Activated T-helper 17 cell treated with anti-CD3 and anti-CD28 coated beads, Interleukin-2, amount 50 U/mL, for 72 hours (primary cell): ENCODE results near the gene A4GALT. TPM values are rescaled to one million over a fixed set of nuclear protein-coding genes. Genes with fewer than 3 reads are reported as not detected.

ENCODE experiments used
- ATAC-seq: fragments of 150-1000 bp; cut with Tn5 transposase; replicated peaks from 2 replicates; pipeline ENCODE4 v1.10.0; 2021; ENCODE audit warnings: mild to moderate bottlenecking, moderate library complexity
- H3K27ac Mint-ChIP-seq: one replicate; pipeline ENCODE4 v1.8.0; 2022; ENCODE audit warnings: mixed read lengths
- H3K27me3 Mint-ChIP-seq: one replicate; pipeline ENCODE4 v1.8.0; 2022; ENCODE audit warnings: mixed read lengths
- H3K36me3 Mint-ChIP-seq: one replicate; pipeline ENCODE4 v1.8.0; 2022; ENCODE audit warnings: low read depth, mild to moderate bottlenecking, mixed read lengths
- H3K4me1 Mint-ChIP-seq: one replicate; pipeline ENCODE4 v1.8.0; 2022; ENCODE audit warnings: mixed read lengths
- H3K4me3 Mint-ChIP-seq: one replicate; pipeline ENCODE4 v1.8.0; 2022; ENCODE audit warnings: mild to moderate bottlenecking, mixed read lengths
- H3K9me3 Mint-ChIP-seq: one replicate; pipeline ENCODE4 v1.8.0; 2022; ENCODE audit warnings: mixed read lengths
- total RNA-seq, 2 donors: library from RNA; stranded (reverse); gene quantifications; one replicate each; pipeline ENCODE4 v1.2.3, GENCODE V29; 2022

The A4GALT gene
- total RNA-seq, 2 donors from 2014 or later: 0.19 TPM; not detected in 1

- H3K4me3 Mint-ChIP-seq: no peak overlapping the region
Measured at GRCh38 chr22:42700901-42701300, 19.8 kb downstream of the A4GALT start.

GRCh38 chr22:42700355-42700754 lies 20.3 kb downstream of the A4GALT start:
- Mint-ChIP-seq H3K27me3 (peaks cover 4% of the 10 kb centered on the region), H3K4me3 (no peak overlapping the region), H3K27ac (no peak overlapping the region), H3K4me1 (no peaks in the 10 kb centered on the region), H3K36me3 (no peaks in the 10 kb centered on the region), H3K9me3 (no peaks in the 10 kb centered on the region)
- ATAC-seq: no peak

More at GRCh38 chr22:42700901-42701300, 19.8 kb downstream of the A4GALT start:
- Mint-ChIP-seq H3K9me3 (no peaks in the 10 kb centered on the region), H3K27me3 (peaks cover 4% of the 10 kb centered on the region), H3K27ac (no peak overlapping the region), H3K4me1 (no peaks in the 10 kb centered on the region), H3K36me3 (no peaks in the 10 kb centered on the region)
- no peak for ATAC-seq

DNA sequence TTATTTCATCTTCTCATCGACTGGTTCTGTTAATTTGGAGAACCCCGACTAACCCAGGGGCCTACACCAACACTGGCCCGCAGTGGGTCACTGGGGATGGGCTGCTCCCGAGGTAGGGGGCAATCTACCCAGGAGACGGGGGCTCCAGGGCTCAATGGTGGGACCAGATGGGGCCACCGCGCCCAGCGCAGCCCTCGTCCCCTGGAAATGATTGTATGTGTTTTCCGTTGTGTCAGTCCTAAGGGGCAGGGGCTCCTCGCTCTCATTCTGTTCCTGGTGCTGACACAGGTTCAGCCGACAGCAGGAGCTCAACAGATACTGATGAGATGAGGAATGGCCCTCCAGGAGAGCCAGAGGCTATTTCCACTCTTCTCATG lies 20.7 kb downstream of the A4GALT start:
- no peak overlapping the region for H3K27ac Mint-ChIP-seq
- H3K36me3 Mint-ChIP-seq: no peaks in the 10 kb centered on the region
- ATAC-seq: no peak
- H3K9me3 Mint-ChIP-seq: no peaks in the 10 kb centered on the region
- H3K4me1 Mint-ChIP-seq: no peaks in the 10 kb centered on the region
- H3K27me3 Mint-ChIP-seq: peaks cover 4% of the 10 kb centered on the region
- H3K4me3 Mint-ChIP-seq: no peak overlapping the region

DNA sequence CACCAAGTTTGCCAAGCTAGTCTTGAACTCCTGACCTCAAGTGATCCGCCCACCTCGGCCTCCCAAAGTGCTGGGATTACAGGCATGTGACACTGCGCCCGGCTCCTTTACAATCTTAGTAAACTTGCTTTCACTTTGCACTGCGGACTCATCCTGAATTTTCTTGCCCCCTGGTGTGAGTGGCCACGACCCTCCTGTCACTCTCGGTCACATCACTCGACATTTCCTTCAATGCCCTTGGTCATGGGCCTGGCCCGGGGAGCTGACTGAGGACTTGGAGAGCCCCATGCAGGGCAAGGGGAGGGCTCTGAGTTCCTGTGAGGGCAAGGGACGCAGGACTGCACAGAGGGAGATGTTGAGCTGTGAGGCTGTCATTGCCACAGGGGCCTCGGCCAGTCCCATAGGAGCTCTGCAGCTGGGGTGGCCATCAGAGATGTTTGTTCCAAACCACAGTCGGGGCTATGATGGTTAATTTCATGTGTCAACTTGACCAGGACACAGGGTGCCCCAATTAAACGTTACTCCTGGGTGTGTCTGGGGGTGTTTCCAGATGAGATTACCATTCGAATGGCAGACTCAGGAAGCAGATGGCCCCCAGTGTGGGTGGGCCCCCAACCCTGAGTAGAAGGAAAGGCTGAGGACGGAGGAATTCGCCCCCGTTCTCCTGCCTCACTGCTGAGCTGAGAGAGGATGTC lies 21.2 kb downstream of the A4GALT start:
- Mint-ChIP-seq H3K9me3 (no peaks in the 10 kb centered on the region), H3K27me3 (peaks cover 4% of the 10 kb centered on the region), H3K27ac (no peak overlapping the region), H3K4me3 (no peak overlapping the region), H3K36me3 (no peaks in the 10 kb centered on the region), H3K4me1 (no peaks in the 10 kb centered on the region)
- ATAC-seq: no peak

DNA sequence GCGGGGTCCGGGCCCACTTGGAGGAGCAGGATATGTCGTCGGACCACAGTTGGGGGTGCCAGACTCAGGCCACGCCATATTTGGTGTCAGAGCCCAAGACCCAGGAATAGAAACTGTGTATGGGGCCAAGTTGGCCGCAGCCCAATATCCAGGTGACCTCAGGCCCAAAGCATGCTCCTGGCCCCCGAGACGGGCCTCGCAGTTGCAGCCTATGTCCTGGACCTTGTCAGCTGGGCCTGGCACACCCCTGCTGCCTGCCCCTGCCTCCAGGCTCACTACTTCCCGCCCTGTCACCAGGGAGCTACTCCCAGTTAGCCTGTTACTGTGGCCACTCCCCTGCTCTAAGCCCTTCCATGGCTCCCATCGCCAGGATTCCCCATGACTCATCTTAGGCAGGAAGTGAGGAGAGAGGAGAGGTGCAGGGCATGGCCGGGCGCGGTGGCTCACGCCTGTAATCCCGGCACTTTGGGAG lies 23.1 kb downstream of the A4GALT start:
- Mint-ChIP-seq H3K4me3 (no peak overlapping the region), H3K27me3 (peaks cover 4% of the 10 kb centered on the region), H3K27ac (no peak overlapping the region), H3K36me3 (no peaks in the 10 kb centered on the region), H3K4me1 (no peaks in the 10 kb centered on the region), H3K9me3 (no peaks in the 10 kb centered on the region)
- ATAC-seq: no peak

DNA sequence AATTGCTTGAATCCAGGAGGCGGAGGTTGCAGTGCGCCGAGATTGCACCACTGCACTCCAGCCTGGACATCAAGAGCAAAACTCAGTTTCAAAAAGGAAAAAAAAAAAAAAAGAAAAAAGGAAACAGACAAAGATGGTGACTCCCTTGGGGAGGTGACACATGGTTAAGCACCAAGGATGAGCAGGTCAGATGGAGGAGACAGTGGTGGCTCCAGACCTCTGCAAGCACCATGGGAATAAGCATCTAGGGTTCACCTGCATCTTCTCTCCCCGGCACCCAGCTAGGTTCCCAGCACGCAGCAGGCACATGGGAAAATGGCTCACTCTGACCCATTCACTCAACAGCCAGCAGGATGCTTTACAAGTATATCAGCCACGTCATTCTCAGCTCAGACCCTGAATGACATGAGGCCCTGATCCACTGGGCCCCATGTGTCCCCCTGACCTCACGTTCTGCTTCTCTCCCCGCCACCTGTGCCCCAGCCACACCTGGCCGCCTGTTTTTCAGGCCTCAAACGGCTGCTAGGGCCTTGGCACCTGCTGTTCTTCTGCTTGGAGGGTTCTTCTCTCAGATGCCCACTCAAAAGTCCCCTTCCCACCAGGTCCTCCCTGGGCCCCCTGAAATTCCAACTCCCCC lies 24.2 kb downstream of the A4GALT start:
- no peaks in the 10 kb centered on the region for H3K27me3 Mint-ChIP-seq
- no peaks in the 10 kb centered on the region for H3K9me3 Mint-ChIP-seq
- H3K27ac Mint-ChIP-seq: no peak overlapping the region
- ATAC-seq: no peak
- no peaks in the 10 kb centered on the region for H3K4me1 Mint-ChIP-seq
- no peaks in the 10 kb centered on the region for H3K36me3 Mint-ChIP-seq
- no peak overlapping the region for H3K4me3 Mint-ChIP-seq

GRCh38 chr22:42695294-42695693 lies 25.4 kb downstream of the A4GALT start:
- Mint-ChIP-seq H3K36me3 (no peaks in the 10 kb centered on the region), H3K4me3 (no peak overlapping the region), H3K4me1 (no peaks in the 10 kb centered on the region), H3K27me3 (no peaks in the 10 kb centered on the region), H3K9me3 (no peaks in the 10 kb centered on the region), H3K27ac (no peak overlapping the region)
- ATAC-seq: no peak

DNA sequence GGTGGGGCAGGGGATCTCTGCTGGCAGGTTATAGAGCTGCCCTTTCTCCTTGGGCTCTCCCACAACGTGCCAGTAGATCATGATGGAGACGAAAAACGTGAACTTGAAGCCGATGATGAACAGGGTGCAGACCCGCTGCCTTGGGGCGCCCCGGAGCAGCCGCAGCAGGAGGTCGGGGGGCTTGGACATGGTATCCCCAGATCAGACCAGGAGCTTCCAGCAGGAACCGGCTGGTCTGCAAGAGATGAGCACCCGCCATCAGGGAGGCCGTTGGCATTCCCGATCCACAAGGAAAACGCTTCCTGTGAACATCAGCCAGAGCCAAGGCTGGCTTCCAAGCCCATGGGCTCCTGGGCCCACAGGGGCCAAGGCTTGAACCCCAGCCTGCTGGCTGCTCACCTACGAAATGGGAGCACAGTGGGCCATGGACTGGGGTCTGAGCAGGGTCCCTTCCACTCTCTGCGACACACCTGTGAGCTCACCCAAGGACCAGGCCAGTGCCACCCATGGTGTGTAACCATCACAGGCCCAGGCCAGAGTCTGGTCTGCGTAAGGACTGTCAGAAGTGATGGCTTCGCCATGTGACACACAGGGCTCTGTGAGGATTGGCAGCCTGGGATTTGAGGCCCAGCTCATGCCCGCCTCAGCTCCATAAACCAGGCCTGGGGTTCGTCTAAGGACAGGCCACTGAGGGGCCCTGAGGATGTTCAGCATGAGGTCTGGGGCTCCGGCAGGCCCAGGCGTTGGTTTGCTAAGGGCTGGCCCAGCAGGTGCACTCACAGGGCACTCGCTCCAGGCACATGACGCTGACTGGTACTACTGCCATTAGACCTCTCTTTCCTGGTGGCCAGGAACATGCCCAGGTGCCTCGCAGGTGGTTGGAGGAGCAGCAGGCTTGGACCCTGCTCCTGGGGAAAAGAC lies 26.6 kb downstream of the A4GALT start:
- no peaks in the 10 kb centered on the region for H3K27me3 Mint-ChIP-seq
- no peaks in the 10 kb centered on the region for H3K9me3 Mint-ChIP-seq
- H3K27ac Mint-ChIP-seq: no peak overlapping the region
- no peak overlapping the region for H3K4me3 Mint-ChIP-seq
- no peaks in the 10 kb centered on the region for H3K4me1 Mint-ChIP-seq
- ATAC-seq: no peak
- no peaks in the 10 kb centered on the region for H3K36me3 Mint-ChIP-seq

DNA sequence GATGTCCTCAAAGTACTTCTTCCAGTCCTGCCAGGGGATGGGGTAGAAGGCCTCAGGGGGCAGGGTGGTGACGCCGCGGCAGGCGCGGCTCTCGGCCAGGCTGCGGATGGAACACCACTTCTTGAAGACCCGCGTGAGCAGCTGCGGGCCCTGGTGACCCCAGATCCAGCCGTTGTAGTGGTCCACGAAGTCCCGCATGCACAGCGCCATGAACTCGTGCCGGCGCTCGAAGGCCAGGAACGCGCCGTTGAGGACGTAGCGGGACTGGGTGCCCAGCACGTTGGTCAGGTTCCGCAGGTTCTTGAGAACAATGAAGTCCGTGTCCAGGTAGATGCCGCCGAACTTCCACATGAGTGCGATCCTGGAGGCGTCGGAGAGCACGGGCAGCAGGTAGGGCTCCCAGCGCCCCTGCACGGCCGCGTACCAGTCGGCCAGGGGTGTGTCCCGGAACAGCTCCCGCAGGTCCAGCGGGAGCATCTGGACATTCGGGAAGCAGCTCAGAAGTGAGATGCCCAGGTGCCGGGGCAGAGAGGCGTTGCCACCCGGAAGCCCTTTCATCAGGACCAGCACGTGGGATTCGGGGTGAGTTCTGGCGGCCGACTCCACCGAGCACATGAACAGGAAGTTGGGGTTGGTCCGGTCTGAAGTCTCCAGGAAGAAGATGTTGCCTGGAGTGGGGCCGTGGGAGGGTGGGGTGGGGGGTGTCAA lies 27.5 kb downstream of the A4GALT start:
- H3K4me1 Mint-ChIP-seq: no peaks in the 10 kb centered on the region
- no peaks in the 10 kb centered on the region for H3K36me3 Mint-ChIP-seq
- H3K9me3 Mint-ChIP-seq: no peaks in the 10 kb centered on the region

DNA sequence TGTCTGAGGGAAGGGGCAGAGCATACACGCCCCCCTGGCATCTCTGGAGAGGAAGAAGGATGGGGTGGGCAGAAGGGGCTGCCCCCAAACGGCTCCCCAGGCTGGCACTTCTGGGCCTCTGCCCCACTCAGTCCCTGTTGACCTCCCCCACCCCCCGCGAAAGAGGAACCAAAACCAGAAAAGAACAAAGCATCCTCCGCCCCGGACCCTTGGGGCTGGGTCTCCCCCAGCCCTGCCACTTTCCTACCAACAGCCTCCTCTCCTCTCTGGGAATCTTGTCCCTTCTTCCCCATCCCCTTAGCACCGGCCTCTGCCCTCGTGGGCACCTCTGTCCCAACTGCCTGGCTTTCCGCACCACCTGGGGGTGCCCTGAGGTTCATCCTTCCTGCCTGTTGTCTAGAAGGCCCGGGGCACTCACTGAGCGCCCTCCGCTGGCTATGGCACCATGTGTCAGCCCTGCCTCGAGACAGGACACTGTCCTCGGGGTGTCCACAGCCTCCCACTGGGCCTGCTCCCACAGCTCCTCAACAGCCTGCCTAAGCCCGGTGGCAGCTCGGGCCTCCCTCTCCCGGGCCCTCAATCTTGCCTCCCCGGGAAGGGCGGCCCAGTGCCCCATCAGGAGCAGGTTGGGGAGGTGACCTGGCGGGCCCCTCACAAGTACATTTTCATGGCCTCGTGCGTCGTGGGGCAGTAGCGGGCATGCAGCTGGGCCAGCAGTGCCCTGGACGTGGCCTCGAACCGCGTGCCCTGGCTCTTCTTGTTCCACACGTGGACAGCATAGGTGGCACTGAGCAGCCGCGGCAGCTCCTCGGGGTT lies 28.2 kb downstream of the A4GALT start:
- ATAC-seq: no peak
- H3K27ac Mint-ChIP-seq: no peak overlapping the region
- H3K4me1 Mint-ChIP-seq: no peaks in the 10 kb centered on the region
- no peak overlapping the region for H3K4me3 Mint-ChIP-seq
- H3K36me3 Mint-ChIP-seq: no peaks in the 10 kb centered on the region
- no peaks in the 10 kb centered on the region for H3K9me3 Mint-ChIP-seq
- H3K27me3 Mint-ChIP-seq: no peaks in the 10 kb centered on the region

More for the DNA sequence above, 27.5 kb downstream of the A4GALT start:
- Mint-ChIP-seq H3K4me3 (no peak overlapping the region), H3K27me3 (no peaks in the 10 kb centered on the region), H3K27ac (no peak overlapping the region)
- ATAC-seq: no peak

DNA sequence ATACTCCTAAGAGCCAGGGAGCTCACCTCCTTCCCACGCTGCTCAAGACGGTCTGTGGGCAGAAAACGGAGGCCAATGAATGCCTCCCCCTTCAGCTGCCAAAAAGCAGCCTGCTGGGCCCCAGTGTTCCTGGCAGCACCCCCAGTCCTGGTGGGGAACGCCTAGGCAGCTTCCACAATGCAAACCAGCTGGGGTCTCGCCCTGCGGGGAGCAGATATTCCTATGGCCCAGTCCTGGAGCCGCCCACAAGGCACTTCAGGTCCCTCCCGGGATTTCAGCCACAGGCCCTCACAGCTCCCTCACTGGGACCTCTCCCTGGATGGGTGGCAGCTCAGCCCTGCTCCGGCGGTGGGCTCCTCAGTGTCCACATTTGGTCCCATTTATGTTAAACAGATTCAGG lies 29.2 kb downstream of the A4GALT start:
- no peak overlapping the region for H3K27ac Mint-ChIP-seq
- no peaks in the 10 kb centered on the region for H3K36me3 Mint-ChIP-seq
- no peaks in the 10 kb centered on the region for H3K4me1 Mint-ChIP-seq
- no peaks in the 10 kb centered on the region for H3K9me3 Mint-ChIP-seq
- no peak overlapping the region for H3K4me3 Mint-ChIP-seq
- ATAC-seq: no peak
- H3K27me3 Mint-ChIP-seq: no peaks in the 10 kb centered on the region

DNA sequence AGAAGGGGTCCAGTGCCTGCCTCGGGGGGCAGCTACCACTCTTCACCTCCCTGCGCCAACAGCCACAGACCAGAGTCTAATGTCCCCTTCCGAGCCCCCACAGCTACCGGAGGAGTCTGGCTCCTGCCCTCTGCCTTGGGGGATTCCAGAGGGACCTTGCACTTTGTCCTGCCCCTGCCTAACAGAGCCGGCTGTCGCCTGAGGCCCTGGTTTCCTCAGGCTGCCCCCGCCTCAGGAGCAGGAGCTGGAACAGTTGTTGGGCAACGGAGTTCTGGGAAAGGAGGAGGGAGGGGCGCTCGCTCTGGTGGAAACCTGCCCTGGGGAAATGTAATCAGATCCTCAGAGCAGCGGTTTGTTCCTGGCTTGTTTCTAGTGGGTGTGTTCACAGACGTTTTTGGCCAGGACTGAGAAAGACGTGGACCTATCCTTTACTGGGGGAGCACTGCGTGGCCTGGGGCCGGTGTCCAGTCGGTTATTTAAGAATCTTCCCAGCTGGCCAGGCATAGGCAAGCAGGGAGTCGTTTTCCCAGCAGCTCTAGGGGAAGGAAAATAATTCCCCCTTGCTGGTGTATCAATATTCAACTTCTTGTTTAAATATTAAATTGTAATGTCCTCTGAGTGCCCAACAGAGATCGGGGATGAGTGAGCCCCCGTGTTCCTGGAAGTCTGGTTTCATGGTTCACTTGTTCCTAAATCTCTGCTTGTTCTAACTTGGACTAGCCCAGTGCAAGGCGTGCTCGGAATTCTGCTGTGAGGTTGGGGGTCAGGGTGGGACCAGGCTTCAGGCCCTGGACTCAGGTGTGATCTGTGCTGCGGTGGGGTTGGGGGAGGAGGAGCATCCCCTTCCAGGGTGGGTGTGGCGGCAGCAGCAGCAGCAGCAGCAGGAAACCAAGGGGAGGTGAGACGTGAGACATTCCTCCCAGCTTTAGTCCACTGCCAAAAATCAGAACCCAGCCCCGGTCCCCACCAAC lies 32.1 kb downstream of the A4GALT start:
- Mint-ChIP-seq H3K27me3 (no peaks in the 10 kb centered on the region), H3K27ac (no peak overlapping the region), H3K4me1 (no peaks in the 10 kb centered on the region), H3K4me3 (no peak overlapping the region), H3K9me3 (no peaks in the 10 kb centered on the region), H3K36me3 (no peaks in the 10 kb centered on the region)
- ATAC-seq: no peak
